PFSK-1 (cell line): ENCODE data around the gene CALD1.

Source experiments
- FOXP2 ChIP-seq: optimal IDR thresholded peaks from 2 replicates; pipeline ENCODE3; 2011; ENCODE audit warnings: borderline replicate concordance, control low read depth, inconsistent platforms; ENCODE audit not compliant: insufficient read depth; ENCODE audit errors: extremely low read length, extremely low read depth
- POLR2AphosphoS5 ChIP-seq: IDR thresholded peaks from 2 replicates; pipeline ENCODE4 v1.6.1; 2012; ENCODE audit warnings: low read depth, mild to moderate bottlenecking, control low read depth, low read length, moderate library complexity
- SIN3A ChIP-seq: IDR thresholded peaks from 2 replicates; pipeline ENCODE4 v1.6.1; 2012; ENCODE audit warnings: mild to moderate bottlenecking, low read length, moderate library complexity, borderline replicate concordance; ENCODE audit not compliant: insufficient read depth
- TAF1 ChIP-seq: IDR thresholded peaks from 2 replicates; pipeline ENCODE4 v1.6.1; 2012; ENCODE audit warnings: low read length, control low read depth, borderline replicate concordance; ENCODE audit not compliant: insufficient read depth
- TF ChIP-seq, protein P1 (sequence below), 2 experiments: IDR thresholded peaks; 2 replicates each; pipeline versions ENCODE4 v1.6.1 to v1.8.0; 2011 to 2012; ENCODE audit warnings: low read depth in 2 of 2, low read length in 2 of 2, control low read depth in 1 of 2, inconsistent platforms in 1 of 2, mild to moderate bottlenecking in 1 of 2, moderate library complexity in 1 of 2; ENCODE audit not compliant: insufficient read depth in 1 of 2

Gene CALD1

DNA sequence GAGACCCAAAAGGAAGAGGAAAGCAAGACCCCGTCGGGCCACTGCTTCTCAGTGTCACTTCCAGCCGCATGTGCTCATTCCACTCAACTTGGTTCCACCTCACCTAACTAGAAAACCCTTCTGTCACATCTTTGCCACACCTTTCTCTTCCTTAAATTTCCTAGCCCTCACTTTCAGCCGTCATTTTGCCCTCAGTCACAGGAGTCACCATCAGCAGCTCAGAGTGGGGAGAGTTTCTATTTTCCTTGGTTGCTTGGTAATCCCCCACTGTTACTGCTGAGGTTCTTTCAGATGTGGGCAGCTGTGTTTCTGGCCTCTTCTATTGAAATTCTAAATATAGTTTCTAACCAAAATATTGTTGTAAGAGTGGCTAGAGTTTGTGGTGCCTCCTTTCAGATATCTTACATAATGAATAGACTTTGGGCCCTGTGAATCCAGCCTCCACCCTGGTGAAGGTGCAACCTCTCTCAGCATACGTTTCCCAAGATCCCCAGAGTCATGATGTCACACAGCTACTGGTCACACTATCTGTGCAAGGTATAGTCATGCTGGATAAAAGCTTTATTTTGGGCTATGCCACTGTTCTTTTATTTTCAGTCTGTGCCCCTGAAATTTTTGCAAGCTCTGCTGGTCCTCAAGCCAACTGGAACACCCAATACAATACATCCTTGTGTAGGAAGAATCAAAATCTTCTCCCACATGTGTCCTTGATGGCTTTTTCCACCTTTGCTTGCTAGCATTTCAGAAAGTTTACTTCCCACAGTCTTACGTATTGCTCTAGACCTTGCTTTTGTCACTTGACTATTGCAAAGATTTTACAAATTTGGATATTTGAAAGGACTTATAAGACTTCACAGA lies 216.0 kb downstream of the CALD1 start:
- no peak for TF ChIP-seq TAF1
- TF ChIP-seq POLR2AphosphoS5: no peak

DNA sequence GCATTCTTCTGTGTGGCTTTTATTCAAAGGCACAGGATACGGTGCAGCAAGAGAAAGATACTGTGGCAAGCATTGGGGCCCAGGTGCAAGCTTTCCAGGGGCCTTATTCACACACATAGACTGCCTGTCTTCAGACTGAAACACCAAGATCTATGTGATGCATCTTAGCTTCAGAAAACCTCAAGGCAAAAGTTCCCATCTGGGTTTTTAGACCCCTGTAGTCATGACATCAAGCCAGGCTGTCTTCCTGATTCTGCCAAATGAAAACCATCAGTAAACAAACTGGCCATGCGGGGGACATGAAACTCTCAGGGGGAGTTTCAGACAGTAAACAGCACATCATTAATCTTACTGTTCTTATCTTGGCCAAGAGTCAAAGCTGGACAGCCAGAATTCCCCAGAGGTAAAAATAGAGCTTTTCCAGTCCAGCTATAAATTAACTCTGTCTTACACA lies 216.7 kb downstream of the CALD1 start:
- no peak for TF ChIP-seq POLR2AphosphoS5
- TF ChIP-seq, protein P1, sequence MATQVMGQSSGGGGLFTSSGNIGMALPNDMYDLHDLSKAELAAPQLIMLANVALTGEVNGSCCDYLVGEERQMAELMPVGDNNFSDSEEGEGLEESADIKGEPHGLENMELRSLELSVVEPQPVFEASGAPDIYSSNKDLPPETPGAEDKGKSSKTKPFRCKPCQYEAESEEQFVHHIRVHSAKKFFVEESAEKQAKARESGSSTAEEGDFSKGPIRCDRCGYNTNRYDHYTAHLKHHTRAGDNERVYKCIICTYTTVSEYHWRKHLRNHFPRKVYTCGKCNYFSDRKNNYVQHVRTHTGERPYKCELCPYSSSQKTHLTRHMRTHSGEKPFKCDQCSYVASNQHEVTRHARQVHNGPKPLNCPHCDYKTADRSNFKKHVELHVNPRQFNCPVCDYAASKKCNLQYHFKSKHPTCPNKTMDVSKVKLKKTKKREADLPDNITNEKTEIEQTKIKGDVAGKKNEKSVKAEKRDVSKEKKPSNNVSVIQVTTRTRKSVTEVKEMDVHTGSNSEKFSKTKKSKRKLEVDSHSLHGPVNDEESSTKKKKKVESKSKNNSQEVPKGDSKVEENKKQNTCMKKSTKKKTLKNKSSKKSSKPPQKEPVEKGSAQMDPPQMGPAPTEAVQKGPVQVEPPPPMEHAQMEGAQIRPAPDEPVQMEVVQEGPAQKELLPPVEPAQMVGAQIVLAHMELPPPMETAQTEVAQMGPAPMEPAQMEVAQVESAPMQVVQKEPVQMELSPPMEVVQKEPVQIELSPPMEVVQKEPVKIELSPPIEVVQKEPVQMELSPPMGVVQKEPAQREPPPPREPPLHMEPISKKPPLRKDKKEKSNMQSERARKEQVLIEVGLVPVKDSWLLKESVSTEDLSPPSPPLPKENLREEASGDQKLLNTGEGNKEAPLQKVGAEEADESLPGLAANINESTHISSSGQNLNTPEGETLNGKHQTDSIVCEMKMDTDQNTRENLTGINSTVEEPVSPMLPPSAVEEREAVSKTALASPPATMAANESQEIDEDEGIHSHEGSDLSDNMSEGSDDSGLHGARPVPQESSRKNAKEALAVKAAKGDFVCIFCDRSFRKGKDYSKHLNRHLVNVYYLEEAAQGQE (IDR thresholded peaks at IDR 0.05; ENCODE audit: insufficient read depth in 1 of 2, low read depth in 2 of 2, low read length in 2 of 2): no peak
- no peak for TF ChIP-seq FOXP2
- TF ChIP-seq TAF1: no peak
- TF ChIP-seq SIN3A: no peak

DNA sequence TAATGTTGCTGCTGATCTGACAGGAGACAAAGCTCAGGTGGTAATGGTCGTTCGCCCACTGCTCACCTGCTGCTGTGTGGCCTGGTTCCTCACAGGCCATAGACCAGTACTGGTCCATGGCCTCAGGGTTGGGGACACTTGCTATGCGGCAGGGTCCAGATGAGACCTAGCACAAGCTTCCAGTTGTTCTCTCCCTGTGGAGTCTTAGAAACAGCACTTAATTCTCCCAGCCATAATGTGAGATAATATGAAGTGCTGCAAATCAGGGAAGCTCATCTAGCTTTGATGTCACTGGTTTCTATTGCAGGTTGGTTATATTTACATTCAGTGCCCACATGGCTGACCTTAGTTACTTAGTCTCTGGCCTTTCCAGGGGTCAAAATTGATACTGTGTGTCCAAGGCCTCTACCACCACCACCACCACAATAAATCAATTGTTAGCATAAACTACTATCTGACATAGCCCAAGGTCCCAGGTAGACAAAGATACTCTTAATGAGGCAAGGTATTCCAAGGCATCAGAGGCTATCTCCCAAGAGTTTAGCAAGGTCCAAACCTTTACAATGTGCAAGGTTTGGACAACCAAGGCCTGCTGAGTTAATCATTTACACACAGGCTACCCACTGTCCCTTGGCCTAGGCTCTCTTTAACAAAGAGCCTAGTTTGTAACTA lies 217.9 kb downstream of the CALD1 start:
- TF ChIP-seq TAF1: no peak
- TF ChIP-seq, protein P1 (IDR thresholded peaks at IDR 0.05; ENCODE audit: insufficient read depth in 1 of 2, low read depth in 2 of 2, low read length in 2 of 2): no peak
- no peak for TF ChIP-seq FOXP2
- TF ChIP-seq SIN3A: no peak
- no peak for TF ChIP-seq POLR2AphosphoS5

DNA sequence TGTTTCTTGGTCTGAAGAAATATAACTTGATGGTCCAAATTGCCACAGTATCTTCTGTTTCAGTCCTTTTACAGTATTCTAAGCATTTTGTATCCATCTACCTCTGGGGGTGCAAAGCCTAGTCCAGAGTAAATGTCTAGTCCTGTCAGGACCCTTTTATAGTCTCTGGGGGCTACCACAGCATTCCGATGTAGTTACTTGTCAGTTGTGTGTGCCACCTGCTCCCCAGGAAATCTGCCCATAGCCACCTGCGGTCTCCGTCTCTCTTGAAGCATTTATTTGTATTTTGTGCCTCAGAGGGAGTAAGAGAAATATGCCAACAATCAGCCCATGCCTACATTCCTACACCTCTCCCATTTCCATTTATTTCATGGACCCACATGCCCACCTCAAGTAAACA lies 219.7 kb downstream of the CALD1 start:
- TF ChIP-seq TAF1: no peak
- no peak for TF ChIP-seq SIN3A
- no peak for TF ChIP-seq POLR2AphosphoS5
- TF ChIP-seq FOXP2: no peak
- TF ChIP-seq, protein P1 (IDR thresholded peaks at IDR 0.05; ENCODE audit: insufficient read depth in 1 of 2, low read depth in 2 of 2, low read length in 2 of 2): no peak

DNA sequence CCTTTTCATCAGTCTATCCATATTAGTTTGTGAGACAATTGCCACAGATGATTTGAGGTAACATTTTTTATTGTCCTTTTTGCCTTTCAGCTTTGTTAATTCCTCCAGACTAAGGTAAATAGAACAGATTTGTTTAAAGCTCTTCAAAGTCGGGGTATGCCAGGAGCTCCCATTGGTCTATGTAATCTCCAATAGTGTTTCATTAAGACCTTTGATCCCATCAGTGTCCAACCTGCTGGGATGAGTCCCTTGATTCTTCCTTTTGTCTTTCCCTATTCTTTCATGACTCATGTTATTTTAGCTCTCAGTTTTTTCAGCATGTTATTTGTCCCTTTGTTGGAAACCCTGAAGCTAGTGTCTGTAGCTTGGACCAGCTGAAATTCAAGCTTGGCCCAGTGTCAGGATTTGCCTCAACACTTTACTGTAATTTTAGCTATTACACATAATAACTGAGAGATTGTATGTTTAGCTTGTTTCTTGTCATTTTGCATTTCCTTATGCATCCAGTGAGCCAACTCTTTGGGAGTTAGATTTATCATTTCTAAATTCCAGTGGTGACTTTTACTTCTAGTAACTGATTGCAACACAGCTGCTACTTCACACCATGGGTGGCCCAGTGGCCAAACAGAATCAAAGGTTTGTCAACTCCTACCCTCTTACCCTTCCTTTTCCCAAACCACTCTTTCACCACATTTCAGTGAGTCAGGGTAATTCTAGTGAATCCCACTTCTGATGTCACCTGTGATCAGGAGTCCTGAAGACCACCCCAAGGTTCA lies 222.1 kb downstream of the CALD1 start:
- TF ChIP-seq, protein P1 (IDR thresholded peaks at IDR 0.05; ENCODE audit: insufficient read depth in 1 of 2, low read depth in 2 of 2, low read length in 2 of 2): no peak
- TF ChIP-seq SIN3A: no peak
- TF ChIP-seq FOXP2: no peak
- no peak for TF ChIP-seq POLR2AphosphoS5
- TF ChIP-seq TAF1: no peak
